GM21390 (cell line): ENCODE results near the gene STAT1.

Experiments used
- ATAC-seq: cut with Tn5 transposase; IDR thresholded peaks from one replicate; pipeline ENCODE4 v1.9.1; 2021; ENCODE audit not compliant: unreplicated experiment

Gene STAT1

GRCh38 chr2:191032588-191033429 lies 18.8 kb upstream of the STAT1 start:
- no peak for ATAC-seq

GRCh38 chr2:191031256-191031655 lies 17.3 kb upstream of the STAT1 start:
- ATAC-seq: no peak

GRCh38 chr2:191030521-191031154 lies 16.7 kb upstream of the STAT1 start:
- peak; percentile 95 for ATAC-seq

GRCh38 chr2:191029280-191029950 lies 15.4 kb upstream of the STAT1 start:
- ATAC-seq: no peak

- no peak for ATAC-seq
These were observed 12.4 kb upstream of the STAT1 start for GRCh38 chr2:191026377-191026776.

GRCh38 chr2:191025135-191025534 lies 11.2 kb upstream of the STAT1 start:
- no peak for ATAC-seq

- no peak for ATAC-seq
These were observed 9.3 kb upstream of the STAT1 start for GRCh38 chr2:191023235-191023679.

- peak; percentile 16 for ATAC-seq
These were observed 6.9 kb upstream of the STAT1 start for GRCh38 chr2:191020742-191021381.

GRCh38 chr2:191020221-191020741 lies 6.3 kb upstream of the STAT1 start:
- ATAC-seq: peak; percentile 70

- no peak for ATAC-seq
These were observed 5.4 kb upstream of the STAT1 start for GRCh38 chr2:191019376-191019775.

- ATAC-seq: no peak
These were observed 4.7 kb upstream of the STAT1 start for GRCh38 chr2:191018643-191019119.

- no peak for ATAC-seq
These were observed 4.1 kb upstream of the STAT1 start for GRCh38 chr2:191018048-191018447.

- ATAC-seq: no peak
These were observed 1.9 kb upstream of the STAT1 start for GRCh38 chr2:191015831-191016230.

- ATAC-seq: no peak
These were observed 1.3 kb upstream of the STAT1 start for GRCh38 chr2:191015239-191015638.

GRCh38 chr2:191014653-191015020 lies 666 bp upstream of the STAT1 start:
- ATAC-seq: no peak

GRCh38 chr2:191013682-191013931 lies 364 bp downstream of the STAT1 start:
- ATAC-seq: no peak

GRCh38 chr2:191012845-191013681 lies 908 bp downstream of the STAT1 start:
- ATAC-seq: no peak

- no peak for ATAC-seq
These were observed 1.6 kb downstream of the STAT1 start for GRCh38 chr2:191012346-191012745.

GRCh38 chr2:191010887-191011885 lies 2.8 kb downstream of the STAT1 start:
- no peak for ATAC-seq
